Body of pancreas (tissue), 4 donors: ENCODE data around the gene ECEL1. TPM values are rescaled to one million over a fixed set of nuclear protein-coding genes. Genes with fewer than 3 reads are reported as not detected.

Experiments used
- ATAC-seq: fragments of 150-250 bp; one replicate; pipeline ENCODE4 v1.9.1; 2016
- DNase-seq, 4 donors: peaks; one replicate each; pipeline ENCODE4 v3.0.0-alpha.2; 2019
- H3K27ac ChIP-seq, 4 donors: fragments of 200-600 bp; sonication (generic); 1 replicate in 3 of 4; 2 replicates in 1 of 4; pipeline versions ENCODE4 v1.5.1 to v1.6.1; 2016 to 2019; ENCODE audit warnings: mild to moderate bottlenecking in 1 of 4, mixed read lengths in 1 of 4, moderate library complexity in 1 of 4
- H3K27me3 ChIP-seq, 2 donors: fragments of 200-600 bp; sonication (generic); one replicate each; pipeline ENCODE4 v1.6.0; 2016; ENCODE audit warnings: mild to moderate bottlenecking in 1 of 2
- H3K36me3 ChIP-seq, 2 donors: fragments of 200-600 bp; sonication (generic); replicated peaks in 1 of 2; 2 replicates each; pipeline ENCODE4 v1.5.1; 2016; ENCODE audit warnings: low read depth in 2 of 2; ENCODE audit not compliant: insufficient read depth in 1 of 2
- H3K4me1 ChIP-seq: fragments of 200-600 bp; sonication (generic); one replicate; pipeline ENCODE4 v1.6.0; 2016
- H3K4me3 ChIP-seq, 2 donors: fragments of 200-600 bp; sonication (generic); 1 replicate in 1 of 2; 2 replicates in 1 of 2; pipeline ENCODE4 v1.5.1; 2016 to 2019
- H3K9me3 ChIP-seq, 3 donors: fragments of 200-600 bp; sonication (generic); 1 replicate in 2 of 3; 2 replicates in 1 of 3; pipeline ENCODE4 v1.5.1; 2016
- CTCF ChIP-seq, 7 experiments: fragments of 450-650 bp in 4 of 7; fragments of 200-600 bp in 3 of 7; sonication (generic) in 3 of 7; IDR thresholded peaks; one replicate each; pipeline ENCODE4 v1.5.1; 2016 to 2019; ENCODE audit warnings: antibody characterized with exemption in 7 of 7
- POLR2A ChIP-seq, 3 donors: fragments of 450-650 bp; IDR thresholded peaks; one replicate each; pipeline ENCODE4 v1.6.1; 2016; ENCODE audit warnings: antibody characterized with exemption in 3 of 3, mild to moderate bottlenecking in 2 of 3
- WGBS, 2 donors: methylation state at CpG; one replicate each; pipeline ENCODE4 v1.1.5; 2017; 5-methylcytosine and 5-hydroxymethylcytosine counted together
- intact Hi-C: fragments of 100-400 bp; cut with DNase I; formaldehyde crosslinking; loops from one replicate; pipeline ENCODE4 v1.15.1; 2023
- total RNA-seq, 2 donors: library from RNA; depleted of rRNA; stranded (reverse); fragments of >200 nt; gene quantifications; one replicate each; pipeline ENCODE4 v1.1.0, GENCODE V29; 2016

The ECEL1 gene
- total RNA-seq, 2 donors from 2014 or later: 0.26 TPM; not detected in 1

- Histone ChIP-seq H3K4me3 (no peak overlapping the region), H3K9me3 (no peaks in the 10 kb centered on the region), H3K27ac (no peak overlapping the region), H3K4me1 (peaks cover 9% of the 10 kb centered on the region), H3K36me3 (no peaks in the 10 kb centered on the region), H3K27me3 (no peaks in the 10 kb centered on the region)
- whole genome bisulfite sequencing, 2 donors: 71 to 81% methylated on average over 12 of the region's 12 CpGs
- intact Hi-C loops: loop anchor here (10.0 kb wide), 1 partner anchor 512 kb away; the partner anchor contains the start of gene NPPC
- ATAC-seq (no peak), DNase-seq (no peak)
- TF ChIP-seq POLR2A (IDR thresholded peaks at IDR 0.05): no peak
- TF ChIP-seq CTCF (IDR thresholded peaks at IDR 0.05): no peak
Measured at GRCh38 chr2:232437195-232437571, 50.5 kb downstream of the ECEL1 start.

DNA sequence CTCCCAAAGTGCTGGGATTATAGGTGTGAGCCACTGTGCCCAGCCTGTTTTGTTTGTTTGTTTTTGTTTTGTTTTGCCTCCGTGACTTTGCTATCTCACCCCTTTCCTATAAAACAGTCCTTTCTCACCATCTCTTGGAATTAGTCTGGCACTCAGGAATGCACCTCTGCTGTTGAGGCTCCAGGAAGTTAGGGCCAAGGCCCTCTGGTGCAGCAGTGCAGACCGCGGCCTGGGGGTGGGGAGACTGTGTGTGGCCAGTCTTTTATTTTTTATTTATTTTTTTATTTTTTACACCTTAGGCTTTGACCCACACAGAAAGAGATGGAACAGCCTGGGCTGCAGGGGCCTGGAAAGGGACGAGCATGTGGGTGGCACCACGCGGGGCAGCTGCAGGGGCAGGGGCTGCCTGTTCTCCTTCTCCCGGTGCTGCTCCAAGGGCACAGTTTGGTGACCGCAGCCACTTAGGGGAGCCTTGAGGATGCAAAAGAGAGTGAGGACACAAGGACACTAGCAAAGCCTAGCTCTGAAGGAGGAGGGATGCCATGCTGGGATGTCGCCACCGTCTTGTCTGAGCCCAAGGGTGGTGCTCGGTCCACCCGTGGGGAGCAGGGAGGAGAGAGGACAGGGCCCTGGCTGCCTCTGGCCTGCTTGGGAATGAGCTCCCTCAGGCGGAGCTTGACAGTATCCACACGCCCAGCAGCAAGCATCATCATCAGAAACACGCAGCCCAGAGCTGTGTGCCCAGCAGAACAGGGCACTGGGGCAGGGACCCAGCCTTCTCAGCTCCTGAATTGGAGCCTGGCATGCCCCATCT, 51.0 kb downstream of the ECEL1 start:
- DNase-seq (no peak), ATAC-seq (no peak)
- no peak overlapping the region for H3K27ac ChIP-seq
- H3K9me3 ChIP-seq: no peaks in the 10 kb centered on the region
- 74 to 75% methylated on average over 9 to 15 of the region's 15 CpGs for WGBS, 2 donors
- H3K4me1 ChIP-seq: peaks cover 9% of the 10 kb centered on the region
- no peaks in the 10 kb centered on the region for H3K36me3 ChIP-seq
- H3K27me3 ChIP-seq: no peaks in the 10 kb centered on the region
- no peak overlapping the region for H3K4me3 ChIP-seq
- intact Hi-C loops: loop anchor here (10.0 kb wide), 1 partner anchor 512 kb away; the partner anchor contains the start of gene NPPC
- TF ChIP-seq POLR2A (IDR thresholded peaks at IDR 0.05) (no peak), CTCF (IDR thresholded peaks at IDR 0.05) (no peak)

DNA sequence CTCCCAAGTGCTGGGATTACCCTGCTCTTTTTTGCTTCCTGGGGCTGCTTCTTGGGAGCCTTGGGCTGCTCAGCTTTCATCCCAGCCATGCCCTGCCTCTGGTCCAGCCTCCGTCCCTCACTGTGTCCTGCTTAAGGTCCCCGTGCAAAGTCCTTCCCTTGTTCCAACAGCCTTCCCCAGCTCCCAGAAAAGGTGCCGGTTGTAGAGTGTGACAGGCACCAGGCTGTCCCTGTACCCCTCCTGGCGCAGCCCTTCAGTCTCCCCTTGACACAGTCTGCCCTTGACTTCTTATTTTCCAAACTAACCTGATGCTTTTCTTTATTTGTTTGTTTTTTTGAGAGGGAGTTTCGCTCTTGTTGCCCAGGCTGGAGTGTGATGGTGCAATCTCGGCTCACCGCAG, 51.8 kb downstream of the ECEL1 start:
- Histone ChIP-seq H3K36me3 (no peaks in the 10 kb centered on the region), H3K27me3 (no peaks in the 10 kb centered on the region), H3K27ac (no peak overlapping the region), H3K9me3 (no peaks in the 10 kb centered on the region), H3K4me1 (peaks cover 9% of the 10 kb centered on the region), H3K4me3 (no peak overlapping the region)
- WGBS, 2 donors: 80 to 84% methylated on average over 7 of the region's 7 CpGs
- TF ChIP-seq POLR2A (IDR thresholded peaks at IDR 0.05): no peak
- TF ChIP-seq CTCF (IDR thresholded peaks at IDR 0.05): no peak
- intact Hi-C loops: loop anchor here (10.0 kb wide), 1 partner anchor 511 kb away; the partner anchor contains the start of gene NPPC
- DNase-seq (no peak), ATAC-seq (no peak)

DNA sequence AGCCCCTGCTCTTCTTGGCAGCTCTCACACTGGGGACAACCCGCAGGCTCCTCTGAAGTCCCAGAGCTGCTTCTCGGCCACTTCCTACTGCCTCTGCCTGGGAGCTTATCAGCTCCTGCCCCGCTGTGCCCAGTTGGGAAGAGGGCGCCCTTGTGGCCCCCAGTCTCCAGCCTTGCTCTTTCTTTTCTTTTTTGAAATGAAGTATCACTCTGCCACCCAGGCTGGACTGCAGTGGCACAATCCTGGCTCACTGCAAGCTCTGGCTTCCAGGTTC, 52.3 kb downstream of the ECEL1 start:
- no peaks in the 10 kb centered on the region for H3K27me3 ChIP-seq
- no peaks in the 10 kb centered on the region for H3K36me3 ChIP-seq
- H3K4me3 ChIP-seq: no peak overlapping the region
- H3K4me1 ChIP-seq: peaks cover 6% of the 10 kb centered on the region
- no peaks in the 10 kb centered on the region for H3K9me3 ChIP-seq
- no peak for ATAC-seq
- no peak overlapping the region for H3K27ac ChIP-seq
- DNase-seq: no peak
- intact Hi-C loops: loop anchor here (10.0 kb wide), 1 partner anchor 511 kb away; the partner anchor contains the start of gene NPPC
- 87 to 92% methylated on average over 4 of the region's 4 CpGs for WGBS, 2 donors
- no peak for TF ChIP-seq POLR2A (IDR thresholded peaks at IDR 0.05)
- TF ChIP-seq CTCF (IDR thresholded peaks at IDR 0.05): no peak
